IMR-90 (cell line): ENCODE results near the gene FAM131B. TPM values are rescaled to one million over a fixed set of nuclear protein-coding genes. Genes with fewer than 3 reads are reported as not detected.
A peak's percentile ranks its signal among the peaks of the same experiment; 100 is the strongest.

Experiments used
- ATAC-seq: fragments of 200-7000 bp; cut with Tn5 transposase; 2 replicates; pipeline ENCODE4 v1.9.1; 2020; ENCODE audit warnings: low read depth, mild to moderate bottlenecking, moderate library complexity
- BruUV-seq: library from RNA; stranded (reverse); fragments of 400-500 nt; replicated peaks from 2 replicates; lab custom pipeline; 2021; lab: Mats Ljungman, UMichigan
- CTCF ChIA-PET: fragments of 300-600 bp; formaldehyde crosslinking; extraction: SDS; loops from one replicate; lab custom pipeline; 2021; ENCODE audit warnings: antibody characterized with exemption; lab: Yijun Ruan, JAX
- POLR2A ChIA-PET: fragments of 300-600 bp; sonication (Branson Sonifier 250); formaldehyde crosslinking; loops from one replicate; lab custom pipeline; 2022; ENCODE audit warnings: antibody characterized with exemption; ENCODE audit not compliant: unreplicated experiment; lab: Charles Lee
- DNase-seq: peaks from one replicate; pipeline ENCODE4 v3.0.0; 2013
- H2AFZ ChIP-seq: replicated peaks from 2 replicates; pipeline ENCODE3; 2013; ENCODE audit warnings: low read length, mild to moderate bottlenecking; ENCODE audit not compliant: poor library complexity
- H2AK5ac ChIP-seq: 2 replicates; pipeline ENCODE4 v1.6.1; 2013; ENCODE audit warnings: low read depth, low read length, inconsistent platforms
- H2AK9ac ChIP-seq: replicated peaks from 2 replicates; pipeline ENCODE3; 2013; ENCODE audit warnings: mild to moderate bottlenecking, low read depth, low read length, moderate library complexity; ENCODE audit not compliant: poor library complexity
- H2BK120ac ChIP-seq: 2 replicates; pipeline ENCODE4 v1.6.1; 2013; ENCODE audit warnings: low read depth, low read length, inconsistent platforms
- H2BK15ac ChIP-seq: 3 replicates; pipeline ENCODE4 v1.6.1; 2013; ENCODE audit warnings: low read depth, low read length, inconsistent platforms
- H2BK20ac ChIP-seq: 2 replicates; pipeline ENCODE4 v1.6.1; 2013; ENCODE audit warnings: low read depth, mild to moderate bottlenecking, inconsistent platforms, low read length, moderate library complexity
- H2BK5ac ChIP-seq: 2 replicates; pipeline ENCODE4 v1.6.1; 2013; ENCODE audit warnings: mild to moderate bottlenecking, low read depth, low read length, inconsistent platforms; ENCODE audit not compliant: poor library complexity, severe bottlenecking
- H3K14ac ChIP-seq: replicated peaks from 2 replicates; pipeline ENCODE4 v1.6.1; 2013; ENCODE audit warnings: low read depth, low read length, inconsistent platforms
- H3K18ac ChIP-seq: 2 replicates; pipeline ENCODE4 v1.6.1; 2013; ENCODE audit warnings: low read depth, low read length, control low read depth
- H3K23ac ChIP-seq: 2 replicates; pipeline ENCODE4 v1.6.1; 2013; ENCODE audit warnings: low read depth, low read length, inconsistent platforms
- H3K27ac ChIP-seq: 2 replicates; pipeline ENCODE4 v1.5.1; 2013; ENCODE audit warnings: mild to moderate bottlenecking, control low read depth, low read length; ENCODE audit not compliant: insufficient read depth
- H3K27me3 ChIP-seq: 2 replicates; pipeline ENCODE4 v1.6.1; 2013; ENCODE audit warnings: low read length; ENCODE audit not compliant: control insufficient read depth, insufficient read depth
- H3K36me3 ChIP-seq: 2 replicates; pipeline ENCODE4 v1.6.1; 2013; ENCODE audit warnings: low read length, mixed read lengths; ENCODE audit not compliant: control insufficient read depth, insufficient read depth
- H3K4ac ChIP-seq: 2 replicates; pipeline ENCODE4 v1.6.1; 2013; ENCODE audit warnings: low read depth, low read length, inconsistent platforms
- H3K4me1 ChIP-seq: 2 replicates; pipeline ENCODE4 v1.6.1; 2013; ENCODE audit warnings: low read length, mixed read lengths; ENCODE audit not compliant: control insufficient read depth, insufficient read depth
- H3K4me2 ChIP-seq: 2 replicates; pipeline ENCODE4 v1.6.1; 2013; ENCODE audit warnings: low read depth, mild to moderate bottlenecking, control low read depth, low read length, moderate library complexity
- H3K4me3 ChIP-seq: 2 replicates; pipeline ENCODE4 v1.5.1; 2013; ENCODE audit warnings: low read depth, mild to moderate bottlenecking, control low read depth, low read length, moderate library complexity; ENCODE audit not compliant: insufficient read depth
- H3K56ac ChIP-seq: 2 replicates; pipeline ENCODE4 v1.6.1; 2013; ENCODE audit warnings: low read length, inconsistent platforms; ENCODE audit not compliant: insufficient read depth; ENCODE audit errors: extremely low read depth
- H3K79me1 ChIP-seq, 2 experiments: 2 replicates each; pipeline ENCODE4 v1.6.1; 2013; ENCODE audit warnings: low read length in 2 of 2, inconsistent platforms in 1 of 2, low read depth in 1 of 2
- H3K9ac ChIP-seq: 2 replicates; pipeline ENCODE4 v1.6.1; 2013; ENCODE audit warnings: low read depth, low read length, control low read depth
- H3K9me1 ChIP-seq: 2 replicates; pipeline ENCODE4 v1.6.1; 2013; ENCODE audit warnings: low read length, inconsistent platforms; ENCODE audit not compliant: insufficient read depth
- H3K9me3 ChIP-seq: 2 replicates; pipeline ENCODE4 v1.6.1; 2013; ENCODE audit warnings: low read length; ENCODE audit not compliant: control insufficient read depth, insufficient read depth
- H4K20me1 ChIP-seq: 2 replicates; pipeline ENCODE4 v1.6.1; 2013; ENCODE audit warnings: low read length, inconsistent platforms; ENCODE audit not compliant: insufficient read depth
- H4K5ac ChIP-seq: 2 replicates; pipeline ENCODE4 v1.6.1; 2013; ENCODE audit warnings: mild to moderate bottlenecking, low read depth, low read length, control low read depth
- H4K8ac ChIP-seq, 2 experiments: 2 replicates each; pipeline ENCODE4 v1.6.1; 2013; ENCODE audit warnings: low read depth in 2 of 2, low read length in 2 of 2, control low read depth in 1 of 2, inconsistent platforms in 1 of 2
- H4K91ac ChIP-seq: 2 replicates; pipeline ENCODE4 v1.6.1; 2013; ENCODE audit warnings: low read depth, low read length, inconsistent platforms; ENCODE audit not compliant: insufficient read depth
- CTCF ChIP-seq: conservative IDR thresholded peaks from 2 replicates; pipeline ENCODE4 v1.5.1; 2012; ENCODE audit warnings: mild to moderate bottlenecking, low read depth, low read length, improper control_type of control experiment
- MAZ ChIP-seq: IDR thresholded peaks from 2 replicates; pipeline ENCODE4 v1.6.1; 2012; ENCODE audit warnings: low read depth, mild to moderate bottlenecking, low read length, improper control_type of control experiment, moderate library complexity, borderline replicate concordance
- NFE2L2 ChIP-seq: fragments of 150-350 bp; IDR thresholded peaks from 2 replicates; pipeline ENCODE4 v1.6.1; 2016; ENCODE audit warnings: low read depth, mild to moderate bottlenecking, low read length
- RAD21 ChIP-seq: IDR thresholded peaks from 2 replicates; pipeline ENCODE4 v1.6.1; 2012; ENCODE audit warnings: low read length, improper control_type of control experiment
- WGBS, 2 experiments: methylation state at CpG; one replicate each; pipeline versions ENCODE4 v1.1.5 to v1.1.7; 2013; ENCODE audit warnings: missing lambda C conversion rate in 2 of 2; ENCODE audit not compliant: insufficient read length in 1 of 2; ENCODE audit errors: extremely low coverage in 2 of 2; 5-methylcytosine and 5-hydroxymethylcytosine counted together
- dilution Hi-C: fragments of 300-500 bp; cut with HindIII; formaldehyde crosslinking; loops from one replicate; pipeline ENCODE4 v1.14.3; 2018; ENCODE audit warnings: low sequenced_read_pairs; ENCODE audit not compliant: unreplicated experiment
- in situ Hi-C: fragments of 300-500 bp; cut with MboI; formaldehyde crosslinking; loops from 3 replicates; pipeline ENCODE4 v1.14.3; 2019; ENCODE audit warnings: low sequenced_read_pairs, inconsistent platforms, mixed read lengths
- intact Hi-C: fragments of 100-400 bp; cut with micrococcal nuclease; formaldehyde crosslinking; loops from 2 replicates; pipeline ENCODE4 v1.10.0; 2022
- polyA plus RNA-seq, 3 experiments: library from polyadenylated mRNA; depleted of rRNA; stranded (reverse); fragments of >200 nt; gene quantifications; 2 replicates each; pipeline ENCODE4 v1.2.3, GENCODE V29; 2012; ENCODE audit warnings: low replicate concordance in 1 of 3
- total RNA-seq: library from RNA; depleted of rRNA; stranded (reverse); fragments of >200 nt; gene quantifications from 2 replicates; pipeline ENCODE4 v1.2.3, GENCODE V29; 2012

The FAM131B gene
- total and polyA plus RNA-seq, 2 of the 4 experiments (the other 2 are of a cell fraction): 3.4 to 4.3 TPM

- Histone ChIP-seq H2AK5ac (no peak overlapping the region), H4K20me1 (peaks cover 97% of the 10 kb centered on the region)
- no peak for ATAC-seq
Observed at GRCh38 chr7:143389316-143390103, 27.0 kb upstream of the FAM131B start.

More at GRCh38 chr7:143389316-143390103, 27.0 kb upstream of the FAM131B start:
- peaks cover 54% of the 10 kb centered on the region for H3K4me1 ChIP-seq
- no TSS peak for BruUV-seq
- H2BK5ac ChIP-seq: no peak overlapping the region
- no peak overlapping the region for H3K27ac ChIP-seq
- ChIA-PET CTCF (no interaction called here), POLR2A (no interaction called here)
- H2BK20ac ChIP-seq: no peak overlapping the region
- dilution Hi-C loops (no loop called here), in situ Hi-C loops (no loop called here), intact Hi-C loops (loop anchor here (5.0 kb wide), 1 partner anchor 103 kb away; no protein-coding TSS in a partner anchor)
- H3K9me1 ChIP-seq: peaks cover 40% of the 10 kb centered on the region
- H3K27me3 ChIP-seq: no peaks in the 10 kb centered on the region
- H3K56ac ChIP-seq: no peak overlapping the region
- no peak overlapping the region for H3K4ac ChIP-seq
- H3K4me3 ChIP-seq: no peak overlapping the region
- no peak overlapping the region for H4K91ac ChIP-seq
- peaks cover 80% of the 10 kb centered on the region for H3K36me3 ChIP-seq
- H3K9me3 ChIP-seq: no peaks in the 10 kb centered on the region
- H2BK15ac ChIP-seq: no peak overlapping the region
- no peak overlapping the region for H3K9ac ChIP-seq
- TF ChIP-seq RAD21 (0 out of 2 replicates have a peak, but pooled peaks have one; percentile 6), NFE2L2 (no peak), CTCF (0 out of 2 replicates have a peak, but pooled peaks have one; percentile 4), MAZ (no peak)
- H3K79me1 ChIP-seq: peaks cover 24 to 79% of the 10 kb centered on the region in 2 experiments; a peak in 3 of 4 replicates
- H2AFZ ChIP-seq: peak overlapping the region; percentile 5
- H3K23ac ChIP-seq: no peak overlapping the region
- H3K4me2 ChIP-seq: no peak overlapping the region
- H4K5ac ChIP-seq: no peak overlapping the region
- H3K14ac ChIP-seq: no peak overlapping the region
- no peak overlapping the region for H2BK120ac ChIP-seq
- H2AK9ac ChIP-seq: no peak overlapping the region
- 79% methylated on average over 6 of the region's 15 CpGs; no CpG with 5 or more reads in 1 of the 2 experiments for WGBS, 2 experiments
- H3K18ac ChIP-seq: no peak overlapping the region
- H4K8ac ChIP-seq: no peak overlapping the region
- no peak for DNase-seq
